ENCODE data around the gene FCMR. TPM values are rescaled to one million over a fixed set of nuclear protein-coding genes. Genes with fewer than 3 reads are reported as not detected.

Gene FCMR
- total RNA-seq, 2 donors from 2014 or later = 1.3 to 5.0 TPM

DNA sequence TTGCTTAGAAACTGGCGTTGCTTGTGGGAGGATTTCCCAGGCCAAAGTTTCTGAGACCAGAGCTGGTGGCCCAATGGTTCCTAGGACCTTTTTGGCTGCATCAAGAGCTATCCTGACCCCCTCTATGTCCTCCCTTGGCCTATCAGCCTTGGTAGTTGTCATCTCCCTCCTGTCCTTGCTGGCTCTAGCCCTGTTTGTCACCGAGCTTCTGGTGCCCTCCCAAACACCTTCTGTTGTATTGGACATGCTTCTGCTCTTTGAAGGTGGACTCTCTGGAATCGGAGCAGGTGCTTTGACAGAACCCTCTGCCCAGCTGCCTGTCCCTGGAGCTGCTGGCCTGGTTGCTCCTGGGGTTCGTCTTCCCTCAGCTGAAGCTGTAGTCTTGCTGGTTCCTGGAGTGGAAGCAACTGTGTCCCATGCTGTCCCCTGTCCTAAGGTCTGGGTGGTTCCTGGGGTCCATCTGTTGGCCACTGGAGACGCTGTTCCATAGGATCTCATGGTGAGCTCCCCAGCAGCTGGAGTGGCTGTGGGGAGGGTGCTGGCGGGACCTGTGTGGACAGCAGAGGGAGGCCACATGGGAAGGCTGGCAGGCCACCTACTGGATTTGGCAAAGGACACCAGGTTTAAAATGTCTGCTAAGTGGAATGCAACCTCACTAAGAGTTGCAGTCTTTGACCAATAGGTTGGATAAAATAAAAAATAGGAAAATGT lies 39.1 kb upstream of the FCMR start:
- no peak overlapping the region for H3K4me3 ChIP-seq
- no peaks in the 10 kb centered on the region for H3K4me1 ChIP-seq
- H3K27me3 ChIP-seq = no peaks in the 10 kb centered on the region
- no peaks in the 10 kb centered on the region for H3K9me3 ChIP-seq
- no peak for DNase-seq (ENCODE audit: low spot score)
- no peak overlapping the region for H3K27ac ChIP-seq
- no peaks in the 10 kb centered on the region for H3K36me3 ChIP-seq
- TF ChIP-seq, protein P1, sequence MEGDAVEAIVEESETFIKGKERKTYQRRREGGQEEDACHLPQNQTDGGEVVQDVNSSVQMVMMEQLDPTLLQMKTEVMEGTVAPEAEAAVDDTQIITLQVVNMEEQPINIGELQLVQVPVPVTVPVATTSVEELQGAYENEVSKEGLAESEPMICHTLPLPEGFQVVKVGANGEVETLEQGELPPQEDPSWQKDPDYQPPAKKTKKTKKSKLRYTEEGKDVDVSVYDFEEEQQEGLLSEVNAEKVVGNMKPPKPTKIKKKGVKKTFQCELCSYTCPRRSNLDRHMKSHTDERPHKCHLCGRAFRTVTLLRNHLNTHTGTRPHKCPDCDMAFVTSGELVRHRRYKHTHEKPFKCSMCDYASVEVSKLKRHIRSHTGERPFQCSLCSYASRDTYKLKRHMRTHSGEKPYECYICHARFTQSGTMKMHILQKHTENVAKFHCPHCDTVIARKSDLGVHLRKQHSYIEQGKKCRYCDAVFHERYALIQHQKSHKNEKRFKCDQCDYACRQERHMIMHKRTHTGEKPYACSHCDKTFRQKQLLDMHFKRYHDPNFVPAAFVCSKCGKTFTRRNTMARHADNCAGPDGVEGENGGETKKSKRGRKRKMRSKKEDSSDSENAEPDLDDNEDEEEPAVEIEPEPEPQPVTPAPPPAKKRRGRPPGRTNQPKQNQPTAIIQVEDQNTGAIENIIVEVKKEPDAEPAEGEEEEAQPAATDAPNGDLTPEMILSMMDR (IDR thresholded peaks at IDR 0.05) = no peak

DNA sequence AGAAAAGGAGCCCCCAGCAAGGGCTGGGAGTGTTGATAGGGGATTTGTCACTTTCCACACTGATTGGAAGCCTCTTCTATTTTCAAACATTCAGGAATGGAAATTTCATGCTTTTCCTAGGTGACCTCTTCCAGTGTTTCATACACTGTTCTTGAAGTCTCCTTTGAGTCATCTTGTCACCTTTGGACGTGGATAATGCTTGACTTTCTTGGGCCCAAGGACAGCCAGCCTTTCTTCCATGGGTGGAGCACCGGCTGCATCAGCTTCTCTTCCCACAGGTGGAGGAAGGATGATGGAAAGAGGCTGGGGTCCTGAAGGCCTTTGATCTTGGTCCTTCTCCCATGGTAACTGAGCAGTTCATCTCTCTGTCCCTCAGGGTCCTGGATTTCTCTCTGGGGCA lies 36.4 kb upstream of the FCMR start:
- TF ChIP-seq, protein P1 (IDR thresholded peaks at IDR 0.05) = no peak
- H3K36me3 ChIP-seq = no peaks in the 10 kb centered on the region
- H3K9me3 ChIP-seq = no peaks in the 10 kb centered on the region
- H3K27ac ChIP-seq = no peak overlapping the region
- DNase-seq (ENCODE audit: low spot score) = no peak
- H3K27me3 ChIP-seq = no peaks in the 10 kb centered on the region
- H3K4me3 ChIP-seq = no peak overlapping the region
- no peaks in the 10 kb centered on the region for H3K4me1 ChIP-seq

DNA sequence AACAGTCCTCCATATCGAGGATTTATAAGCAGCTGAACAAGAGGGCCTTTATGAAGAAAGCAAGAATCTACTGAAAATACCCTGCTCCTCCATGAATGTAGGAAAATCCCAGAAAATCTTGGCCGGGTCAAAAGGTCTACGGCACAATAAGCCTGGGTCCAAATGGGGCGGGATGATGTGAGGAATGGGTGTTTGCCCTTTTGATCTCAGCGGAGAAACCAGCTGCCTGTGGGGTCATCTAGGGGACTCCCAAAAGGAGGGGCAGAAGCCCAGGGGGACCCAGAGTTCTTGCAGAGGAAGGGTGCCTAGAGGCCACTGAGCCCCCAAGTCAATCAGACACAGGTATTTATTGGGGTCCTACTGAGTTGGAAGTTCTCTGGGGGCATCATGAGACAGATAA lies 35.9 kb upstream of the FCMR start:
- DNase-seq (ENCODE audit: low spot score) = no peak
- no peaks in the 10 kb centered on the region for H3K36me3 ChIP-seq
- no peaks in the 10 kb centered on the region for H3K9me3 ChIP-seq
- no peaks in the 10 kb centered on the region for H3K4me1 ChIP-seq
- H3K27me3 ChIP-seq = no peaks in the 10 kb centered on the region
- H3K27ac ChIP-seq = no peak overlapping the region
- TF ChIP-seq, protein P1 (IDR thresholded peaks at IDR 0.05) = no peak
- no peak overlapping the region for H3K4me3 ChIP-seq

DNA sequence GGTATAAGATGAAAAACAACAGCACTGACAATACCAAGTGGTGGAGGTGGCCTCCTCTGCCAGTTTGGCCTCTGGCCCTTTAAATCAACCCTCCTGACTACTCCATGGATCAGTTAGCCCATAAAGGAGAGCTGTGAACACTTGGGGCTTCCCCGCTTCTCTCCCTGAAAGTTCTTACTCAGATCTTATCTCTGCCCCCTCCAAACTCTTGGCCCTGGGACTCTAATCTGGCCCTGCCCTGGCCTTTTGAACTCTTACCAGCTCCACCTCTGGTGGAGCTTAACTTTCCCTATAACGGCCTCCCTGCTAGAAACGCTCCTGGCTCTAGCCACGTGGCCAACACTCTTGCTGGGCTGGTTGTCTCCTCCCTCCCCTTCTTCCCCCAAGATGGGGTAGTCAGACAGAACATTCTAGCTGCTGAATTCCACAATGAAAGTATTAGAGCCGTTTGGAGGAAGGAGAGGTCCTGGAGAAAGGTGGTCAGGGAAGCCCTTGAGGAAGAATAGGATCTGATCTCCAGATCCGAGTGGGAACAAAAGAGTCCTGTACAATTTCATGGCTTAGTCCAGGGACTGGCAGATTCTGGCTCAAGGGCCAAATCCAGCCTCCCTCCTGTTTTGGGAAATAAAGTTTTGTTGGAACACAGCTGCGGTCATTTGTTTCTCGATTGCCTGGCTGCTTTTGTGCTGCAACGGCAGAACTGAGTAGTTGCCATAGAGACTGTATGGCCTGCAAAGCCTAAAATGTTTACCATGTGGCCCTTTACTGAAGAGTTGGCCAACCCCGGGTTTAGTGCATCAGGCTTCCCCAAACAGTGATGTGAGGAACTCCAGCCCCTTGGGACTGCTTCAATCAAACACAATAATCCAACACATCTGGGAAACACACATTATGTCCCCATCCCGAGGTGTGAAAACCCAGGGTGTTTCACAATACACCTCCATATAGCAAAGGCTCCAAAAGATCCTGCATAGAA lies 34.0 kb upstream of the FCMR start:
- Histone ChIP-seq H3K27me3 (no peaks in the 10 kb centered on the region), H3K4me1 (no peaks in the 10 kb centered on the region), H3K36me3 (no peaks in the 10 kb centered on the region), H3K4me3 (no peak overlapping the region), H3K9me3 (no peaks in the 10 kb centered on the region), H3K27ac (no peak overlapping the region)
- DNase-seq (ENCODE audit: low spot score) = no peak
- TF ChIP-seq, protein P1 (IDR thresholded peaks at IDR 0.05) = no peak

DNA sequence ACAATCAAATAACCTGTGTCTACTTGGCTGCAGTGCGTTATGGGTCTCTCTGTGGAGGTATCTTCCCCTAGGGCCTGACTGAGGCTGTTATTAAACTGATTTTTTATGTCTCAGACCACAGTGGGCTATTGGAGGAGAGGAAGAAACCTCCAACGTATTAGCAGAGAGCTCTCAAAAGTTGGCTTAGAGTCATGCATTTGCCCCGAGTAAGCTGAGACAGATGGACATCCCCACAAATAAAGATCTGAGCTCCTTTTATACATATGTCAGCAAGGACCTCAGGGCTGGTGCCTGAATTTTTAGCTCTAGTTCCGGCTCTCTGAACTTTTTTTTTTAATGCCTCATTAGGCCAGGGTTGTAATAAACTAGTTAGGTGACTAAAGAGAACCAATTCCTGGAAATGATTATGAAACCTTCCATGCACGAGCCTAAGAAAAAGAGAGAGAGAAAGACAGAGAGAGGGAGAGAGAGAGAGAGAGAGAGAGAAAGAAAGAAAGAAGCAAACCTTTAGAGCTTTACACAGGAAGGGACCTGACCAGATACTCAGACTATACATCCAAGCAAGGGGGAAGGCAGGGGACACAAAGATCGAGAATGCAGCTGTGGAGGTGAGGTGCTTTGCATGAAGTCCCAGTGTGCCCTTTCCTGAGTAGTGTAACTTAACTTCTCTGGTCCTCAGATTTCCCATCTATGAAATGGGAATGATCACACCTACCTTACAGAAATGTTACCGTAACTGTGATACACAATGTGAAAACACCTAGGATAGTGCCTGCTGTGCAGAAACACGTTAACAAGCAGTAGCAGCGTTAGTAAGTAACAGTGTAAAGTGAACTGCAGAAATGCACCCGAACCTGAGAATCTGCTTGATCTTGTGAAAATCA lies 33.0 kb upstream of the FCMR start:
- TF ChIP-seq, protein P1 (IDR thresholded peaks at IDR 0.05) = no peak
- Histone ChIP-seq H3K27ac (no peak overlapping the region), H3K27me3 (no peaks in the 10 kb centered on the region), H3K4me1 (no peaks in the 10 kb centered on the region), H3K4me3 (no peak overlapping the region), H3K36me3 (no peaks in the 10 kb centered on the region), H3K9me3 (no peaks in the 10 kb centered on the region)
- DNase-seq (ENCODE audit: low spot score) = no peak

Data from right atrium auricular region (tissue), 2 donors.